GM12865 (cell line): ENCODE measurements around the gene SULF2.
"Not testable (repeated sequence)": the region's sequence is repeated elsewhere in the genome, so short reads cannot be mapped to it uniquely, and the experiment has no call there.

Source experiments
- DNase-seq: peaks from one replicate; pipeline ENCODE4 v3.0.0; 2010; ENCODE audit warnings: low read depth
- H3K4me3 ChIP-seq: 2 replicates; pipeline ENCODE4 v1.5.1; 2011; ENCODE audit warnings: mild to moderate bottlenecking, low read depth, low read length, control low read depth
- TF ChIP-seq, protein P1 (sequence below): IDR thresholded peaks from 2 replicates; pipeline ENCODE4 v1.5.1; 2011; ENCODE audit warnings: low read length, control low read depth, low read depth, inconsistent platforms; ENCODE audit not compliant: insufficient read depth; ENCODE audit errors: missing control alignments

Gene SULF2

GRCh38 chr20:47795214-47795907 lies 10.1 kb upstream of the SULF2 start:
- DNase-seq = no peak
- H3K4me3 ChIP-seq = no peak overlapping the region
- TF ChIP-seq, protein P1, sequence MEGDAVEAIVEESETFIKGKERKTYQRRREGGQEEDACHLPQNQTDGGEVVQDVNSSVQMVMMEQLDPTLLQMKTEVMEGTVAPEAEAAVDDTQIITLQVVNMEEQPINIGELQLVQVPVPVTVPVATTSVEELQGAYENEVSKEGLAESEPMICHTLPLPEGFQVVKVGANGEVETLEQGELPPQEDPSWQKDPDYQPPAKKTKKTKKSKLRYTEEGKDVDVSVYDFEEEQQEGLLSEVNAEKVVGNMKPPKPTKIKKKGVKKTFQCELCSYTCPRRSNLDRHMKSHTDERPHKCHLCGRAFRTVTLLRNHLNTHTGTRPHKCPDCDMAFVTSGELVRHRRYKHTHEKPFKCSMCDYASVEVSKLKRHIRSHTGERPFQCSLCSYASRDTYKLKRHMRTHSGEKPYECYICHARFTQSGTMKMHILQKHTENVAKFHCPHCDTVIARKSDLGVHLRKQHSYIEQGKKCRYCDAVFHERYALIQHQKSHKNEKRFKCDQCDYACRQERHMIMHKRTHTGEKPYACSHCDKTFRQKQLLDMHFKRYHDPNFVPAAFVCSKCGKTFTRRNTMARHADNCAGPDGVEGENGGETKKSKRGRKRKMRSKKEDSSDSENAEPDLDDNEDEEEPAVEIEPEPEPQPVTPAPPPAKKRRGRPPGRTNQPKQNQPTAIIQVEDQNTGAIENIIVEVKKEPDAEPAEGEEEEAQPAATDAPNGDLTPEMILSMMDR = no peak

DNA sequence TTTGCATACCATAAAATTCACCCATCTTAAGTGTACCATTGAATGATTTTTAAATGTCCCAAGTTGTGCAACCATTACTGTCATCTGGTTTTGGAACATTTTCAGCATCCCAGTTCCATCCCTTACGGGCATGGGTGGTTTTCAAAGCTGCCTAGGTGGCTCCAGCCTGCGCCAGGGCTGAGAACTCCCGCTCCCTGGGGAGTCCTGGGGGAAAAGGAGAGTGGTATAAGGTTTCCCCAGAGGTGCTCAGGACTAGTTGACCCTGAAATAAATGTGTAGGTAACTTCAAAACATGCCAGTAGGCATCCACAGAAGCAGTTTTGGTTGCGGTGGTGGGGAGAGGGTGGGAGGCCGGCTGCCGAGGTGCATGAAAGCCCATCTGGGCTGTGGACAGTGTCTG lies 9.0 kb upstream of the SULF2 start:
- DNase-seq, H3K4me3 ChIP-seq: not testable (repeated sequence)

GRCh38 chr20:47792021-47792618 lies 6.8 kb upstream of the SULF2 start:
- TF ChIP-seq, protein P1 = no peak
- no peak overlapping the region for H3K4me3 ChIP-seq
- DNase-seq = no peak

GRCh38 chr20:47791084-47791599 lies 5.9 kb upstream of the SULF2 start:
- no peak overlapping the region for H3K4me3 ChIP-seq
- TF ChIP-seq, protein P1 = no peak
- DNase-seq = no peak

GRCh38 chr20:47790580-47790965 lies 5.3 kb upstream of the SULF2 start:
- TF ChIP-seq, protein P1 = no peak
- no peak for DNase-seq
- no peak overlapping the region for H3K4me3 ChIP-seq

DNA sequence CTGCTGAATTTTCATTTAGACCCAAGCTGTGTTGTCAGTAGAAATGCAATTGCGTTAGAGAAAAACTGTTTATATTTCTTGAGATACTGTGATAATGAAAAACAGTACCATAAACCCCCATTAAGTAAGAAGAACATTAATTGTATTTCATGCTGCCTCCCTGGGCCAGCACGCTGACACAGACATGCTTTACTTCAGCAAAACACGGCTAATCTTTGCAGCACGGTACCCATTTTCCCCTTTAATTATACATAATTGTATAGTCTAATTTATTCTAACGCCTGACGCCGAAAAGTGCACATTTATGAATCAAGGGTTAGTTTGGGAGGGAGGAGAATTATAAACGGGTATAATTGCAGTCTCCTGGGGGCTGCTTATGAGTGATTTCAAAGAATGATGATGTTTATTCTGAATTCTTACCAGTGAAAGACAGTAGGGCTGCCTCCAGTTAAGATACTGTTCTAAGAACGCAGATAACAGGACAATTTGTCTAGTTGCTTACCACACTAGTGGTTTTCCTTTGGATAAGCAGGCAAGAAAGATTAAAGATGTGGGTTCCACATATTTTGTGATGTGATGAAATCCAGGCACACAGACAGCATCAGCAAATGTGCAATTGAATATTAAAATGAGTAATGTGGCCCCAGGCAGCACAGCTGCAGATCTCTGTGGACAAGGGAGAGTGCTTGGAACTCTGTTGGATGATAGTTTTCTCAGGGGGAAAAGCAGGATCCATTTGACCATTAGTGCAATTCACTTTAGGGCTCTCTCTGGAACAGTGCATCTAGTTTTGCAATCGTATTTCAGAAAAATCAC lies 4.7 kb upstream of the SULF2 start:
- no peak for DNase-seq
- no peak overlapping the region for H3K4me3 ChIP-seq
- TF ChIP-seq, protein P1 = no peak
